Measurements from ENCODE around the gene AKT3.

DNA sequence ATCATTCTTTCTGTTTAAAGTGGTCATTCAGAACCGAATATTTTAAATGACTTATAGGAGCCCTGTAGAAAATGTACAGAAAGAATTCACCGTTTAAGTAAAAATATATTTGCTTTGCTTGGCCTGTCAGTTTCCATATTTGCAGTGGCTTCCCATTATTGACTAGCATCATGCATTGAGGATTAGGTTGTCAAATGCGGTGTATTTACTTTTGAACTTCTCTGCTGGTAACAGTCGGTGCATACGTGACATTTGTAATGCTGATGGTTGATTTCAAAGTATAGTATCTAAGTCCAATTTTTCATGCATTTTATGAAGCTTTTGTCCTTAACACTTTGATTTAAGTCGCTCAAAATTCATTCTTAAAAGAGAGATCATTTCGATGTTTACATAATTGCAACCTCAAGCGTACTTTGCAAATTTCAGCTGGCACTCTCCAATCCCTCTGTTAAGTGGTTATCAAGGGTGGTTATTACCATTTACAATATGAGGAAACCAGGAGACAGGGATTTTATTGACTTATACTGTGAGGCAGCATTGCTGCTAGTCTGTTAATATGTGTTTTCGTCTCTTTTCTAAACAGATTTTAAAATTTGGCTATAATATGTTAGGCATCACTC lies 392.6 kb downstream of the AKT3 start:
- TF ChIP-seq, protein P1, sequence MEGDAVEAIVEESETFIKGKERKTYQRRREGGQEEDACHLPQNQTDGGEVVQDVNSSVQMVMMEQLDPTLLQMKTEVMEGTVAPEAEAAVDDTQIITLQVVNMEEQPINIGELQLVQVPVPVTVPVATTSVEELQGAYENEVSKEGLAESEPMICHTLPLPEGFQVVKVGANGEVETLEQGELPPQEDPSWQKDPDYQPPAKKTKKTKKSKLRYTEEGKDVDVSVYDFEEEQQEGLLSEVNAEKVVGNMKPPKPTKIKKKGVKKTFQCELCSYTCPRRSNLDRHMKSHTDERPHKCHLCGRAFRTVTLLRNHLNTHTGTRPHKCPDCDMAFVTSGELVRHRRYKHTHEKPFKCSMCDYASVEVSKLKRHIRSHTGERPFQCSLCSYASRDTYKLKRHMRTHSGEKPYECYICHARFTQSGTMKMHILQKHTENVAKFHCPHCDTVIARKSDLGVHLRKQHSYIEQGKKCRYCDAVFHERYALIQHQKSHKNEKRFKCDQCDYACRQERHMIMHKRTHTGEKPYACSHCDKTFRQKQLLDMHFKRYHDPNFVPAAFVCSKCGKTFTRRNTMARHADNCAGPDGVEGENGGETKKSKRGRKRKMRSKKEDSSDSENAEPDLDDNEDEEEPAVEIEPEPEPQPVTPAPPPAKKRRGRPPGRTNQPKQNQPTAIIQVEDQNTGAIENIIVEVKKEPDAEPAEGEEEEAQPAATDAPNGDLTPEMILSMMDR (IDR thresholded peaks at IDR 0.05), result no peak
- no peak for TF ChIP-seq EP300 (IDR thresholded peaks at IDR 0.05)

Measured in suprapubic skin (tissue), 3 donors.